Adipose tissue (tissue), 3 donors: ENCODE measurements around the gene NDUFA11. TPM values are rescaled to one million over a fixed set of nuclear protein-coding genes. Genes with fewer than 3 reads are reported as not detected.

Source experiments
- H3K27ac ChIP-seq: one replicate; pipeline ENCODE4 v1.5.1; 2013; ENCODE audit warnings: low read depth, low read length
- WGBS, 3 donors: extraction: QIAGEN DNeasy Blood & Tissue Kit; methylation state at CpG; one replicate each; pipeline ENCODE4 v1.1.7; 2013; 5-methylcytosine and 5-hydroxymethylcytosine counted together
- polyA plus RNA-seq, 3 donors: library from polyadenylated mRNA; stranded (reverse); fragments of 200-250 nt; gene quantifications; one replicate each; pipeline ENCODE4 v1.2.3, GENCODE V29; 2013
- donor health status: healthy with polysubstance abuse.
- donor health status: Bipolar disorder and iron deficiency.
- donor health status: healthy.

NDUFA11 gene
- 100 to 1,000 TPM; 231 to 455 (median 364) TPM for polyA plus RNA-seq

DNA sequence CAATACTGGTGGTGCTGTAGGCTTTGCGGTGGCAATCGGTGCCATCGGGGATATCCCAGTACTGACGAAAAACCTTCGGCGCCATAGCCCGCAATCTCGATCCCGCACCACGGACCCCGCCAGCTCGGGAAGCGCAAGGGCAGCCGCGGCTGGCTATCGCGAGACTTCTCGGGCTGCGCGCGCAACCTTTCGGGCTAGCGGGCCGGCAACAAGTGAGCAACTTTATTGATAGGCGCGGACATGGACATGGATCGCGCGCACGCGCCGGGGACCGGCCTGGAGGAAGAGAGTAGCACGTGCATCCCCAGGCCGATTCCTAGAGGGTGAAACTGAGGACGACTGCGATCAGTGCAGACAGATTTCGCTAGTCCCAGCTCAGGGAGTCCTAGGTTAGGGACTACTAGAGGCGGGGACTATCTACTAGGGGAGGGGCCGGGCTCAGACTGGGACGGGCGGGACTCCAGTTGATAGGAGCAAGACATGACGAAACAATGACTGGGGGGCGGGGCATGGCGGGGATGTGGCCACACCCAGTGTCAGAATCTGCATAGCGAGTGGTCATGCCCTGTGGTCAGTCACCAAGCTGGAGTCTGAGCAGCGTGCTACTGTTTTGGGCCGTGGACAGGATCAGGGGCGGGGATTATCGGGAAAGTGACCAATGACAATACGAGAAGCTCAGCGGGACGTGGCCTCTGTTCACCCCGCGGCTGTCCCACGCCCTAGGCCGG, at the start of gene NDUFA11:
TSS of gene NDUFA11 (minus strand) at position 167 of the 728 bp plus-strand sequence. CDS start at position 85, 82 bp downstream.
- peak within 1 kb of the TSS; percentile 39 for H3K27ac ChIP-seq
- WGBS, 3 donors: 0 to 1% (median 1%) methylated on average over 57 of the region's 57 CpGs

DNA sequence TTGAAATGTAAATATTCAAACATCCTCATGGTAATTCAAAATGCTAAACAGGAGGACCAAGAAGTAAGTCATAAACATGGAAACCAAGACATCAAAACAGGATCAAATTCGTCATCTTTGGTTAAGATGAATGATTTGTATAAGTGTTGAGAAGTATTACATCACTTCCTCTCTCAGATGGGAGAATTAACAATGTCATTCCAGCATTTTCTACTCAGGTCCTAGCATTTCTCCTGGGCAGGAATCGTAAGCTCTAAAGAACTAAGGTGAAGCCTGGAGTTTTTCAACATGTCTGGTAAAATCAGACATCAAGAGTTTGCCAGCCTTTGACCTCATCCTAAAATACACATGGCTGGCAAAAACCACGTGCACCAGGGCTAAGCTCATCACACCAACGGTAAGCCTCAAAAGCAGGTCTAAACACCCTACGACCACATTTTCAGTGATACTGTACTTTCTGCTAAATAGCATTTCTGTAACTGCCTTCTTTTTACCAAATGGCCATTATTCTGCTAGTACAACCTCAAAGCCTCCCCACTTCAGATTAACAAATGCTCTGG, 49.5 kb upstream of the NDUFA11 start:
- 62 to 66% (median 64%) methylated on average over 5 of the region's 5 CpGs for WGBS, 3 donors
- no peak overlapping the region for H3K27ac ChIP-seq

DNA sequence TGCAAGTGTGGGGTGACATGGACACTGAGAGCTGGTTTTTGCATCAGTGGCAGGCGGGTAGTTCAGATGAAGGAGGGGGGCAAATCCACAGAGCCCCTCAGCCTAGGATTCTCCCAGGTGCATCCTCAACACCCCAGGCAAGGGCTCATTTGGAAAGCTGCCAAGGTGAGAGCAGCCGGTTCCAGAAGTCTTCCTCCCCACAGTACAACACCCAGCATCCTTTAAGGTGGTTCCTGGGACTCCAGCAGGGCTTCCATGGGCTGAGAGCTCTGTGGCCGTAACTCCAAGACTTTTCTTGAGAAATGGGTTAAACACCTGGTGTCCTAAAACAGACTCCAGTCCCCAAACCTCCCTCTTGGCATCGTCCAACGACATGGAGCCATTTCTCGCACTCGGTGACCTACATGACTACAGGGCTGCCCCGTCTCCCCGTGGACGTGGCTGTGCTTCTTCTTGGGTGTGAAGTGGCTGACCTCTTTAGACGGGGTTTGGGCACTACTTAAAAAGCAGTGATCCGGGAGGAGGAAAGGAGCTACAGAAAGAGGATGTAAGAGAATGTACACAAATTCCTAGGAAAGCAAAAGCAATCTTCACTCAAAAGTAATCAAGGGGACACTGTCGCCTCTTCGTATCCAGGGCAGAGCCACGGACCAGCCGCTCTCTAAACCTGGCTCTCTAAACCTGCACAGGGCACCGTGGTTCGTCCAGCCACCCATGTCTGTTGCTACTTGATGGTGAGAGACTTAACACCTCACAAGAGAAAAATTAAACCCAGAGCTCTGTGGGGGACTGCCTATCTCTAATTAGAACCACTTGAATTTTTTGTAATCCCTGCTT, 48.8 kb upstream of the NDUFA11 start:
- 70 to 76% (median 71%) methylated on average over 18 of the region's 18 CpGs for WGBS, 3 donors
- H3K27ac ChIP-seq: no peak overlapping the region

DNA sequence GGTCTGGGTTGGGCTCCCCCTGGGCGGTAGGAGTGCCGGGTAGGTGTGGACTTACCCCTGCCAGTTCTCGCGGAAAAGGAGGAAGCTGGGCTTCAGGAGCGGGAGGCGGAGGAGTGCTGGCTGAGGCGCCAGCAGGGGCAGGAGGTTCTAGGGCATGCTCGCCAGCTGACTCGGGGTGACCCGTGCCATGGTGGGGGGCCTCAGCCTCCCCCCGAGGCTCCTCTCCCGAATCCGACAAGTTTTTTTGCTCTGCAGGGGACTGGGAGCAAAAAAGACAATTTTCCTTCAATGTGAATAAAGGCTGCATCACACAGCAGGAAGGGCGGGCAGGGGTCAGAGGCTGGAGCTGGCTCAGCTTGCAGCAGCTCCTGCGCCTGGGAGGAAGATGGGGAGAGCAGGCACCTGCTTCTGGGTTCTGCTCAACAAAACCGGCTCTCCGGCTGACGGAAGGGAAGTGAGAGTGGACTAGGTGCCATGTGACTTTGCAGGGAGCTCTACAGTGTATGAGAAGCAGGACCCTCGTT, 47.8 kb upstream of the NDUFA11 start:
- H3K27ac ChIP-seq: no peak overlapping the region
- 33 to 55% (median 38%) methylated on average over 19 of the region's 19 CpGs for WGBS, 3 donors

DNA sequence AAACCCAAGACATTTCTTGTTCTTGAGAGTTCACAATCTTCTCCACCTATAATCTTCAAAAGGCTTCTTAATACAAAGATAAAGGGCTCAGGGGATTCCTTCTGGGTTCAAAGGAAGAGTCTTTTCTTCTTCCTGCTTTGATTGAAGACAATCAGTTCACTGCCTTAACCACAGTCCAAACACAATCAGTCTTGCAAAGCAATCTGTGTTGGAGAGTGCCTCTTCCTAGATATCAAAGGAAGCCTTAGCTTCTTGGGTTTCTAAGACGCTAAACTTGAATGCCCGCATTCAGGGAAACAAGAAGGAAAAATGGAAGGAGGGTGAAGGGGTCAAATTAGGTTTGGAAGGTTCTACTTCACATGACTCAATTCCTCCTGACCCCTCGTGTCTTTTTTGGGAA, 47.2 kb upstream of the NDUFA11 start:
- H3K27ac ChIP-seq: no peak overlapping the region
- WGBS, 3 donors: 64 to 85% (median 69%) methylated on average over 3 of the region's 3 CpGs

DNA sequence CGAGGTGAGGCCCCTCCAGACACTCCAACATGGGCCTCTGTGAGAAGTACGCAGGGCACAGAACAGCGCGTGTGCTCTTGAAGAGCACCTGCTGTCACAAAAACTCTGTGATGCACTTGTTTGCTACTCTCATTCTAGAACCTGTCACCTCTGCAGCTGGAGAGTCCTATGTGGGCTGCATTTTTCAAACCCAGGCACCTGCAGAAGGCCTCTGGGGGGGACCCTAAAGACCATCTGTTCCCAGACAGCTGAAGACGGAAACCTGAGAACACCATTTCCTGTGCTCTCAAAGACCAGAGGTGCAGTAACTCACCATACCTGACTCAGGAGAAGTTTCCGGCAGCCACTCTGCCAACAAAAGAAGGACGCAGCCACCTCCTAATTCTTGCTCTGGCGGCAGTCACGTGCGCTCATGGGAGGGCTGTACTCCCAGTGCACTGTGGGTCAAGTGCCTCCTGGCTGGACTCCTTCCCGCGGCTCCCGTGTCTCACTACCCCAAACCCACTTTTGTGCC, 46.3 kb upstream of the NDUFA11 start:
- H3K27ac ChIP-seq: no peak overlapping the region
- WGBS, 3 donors: 85 to 87% (median 85%) methylated on average over 13 of the region's 13 CpGs

DNA sequence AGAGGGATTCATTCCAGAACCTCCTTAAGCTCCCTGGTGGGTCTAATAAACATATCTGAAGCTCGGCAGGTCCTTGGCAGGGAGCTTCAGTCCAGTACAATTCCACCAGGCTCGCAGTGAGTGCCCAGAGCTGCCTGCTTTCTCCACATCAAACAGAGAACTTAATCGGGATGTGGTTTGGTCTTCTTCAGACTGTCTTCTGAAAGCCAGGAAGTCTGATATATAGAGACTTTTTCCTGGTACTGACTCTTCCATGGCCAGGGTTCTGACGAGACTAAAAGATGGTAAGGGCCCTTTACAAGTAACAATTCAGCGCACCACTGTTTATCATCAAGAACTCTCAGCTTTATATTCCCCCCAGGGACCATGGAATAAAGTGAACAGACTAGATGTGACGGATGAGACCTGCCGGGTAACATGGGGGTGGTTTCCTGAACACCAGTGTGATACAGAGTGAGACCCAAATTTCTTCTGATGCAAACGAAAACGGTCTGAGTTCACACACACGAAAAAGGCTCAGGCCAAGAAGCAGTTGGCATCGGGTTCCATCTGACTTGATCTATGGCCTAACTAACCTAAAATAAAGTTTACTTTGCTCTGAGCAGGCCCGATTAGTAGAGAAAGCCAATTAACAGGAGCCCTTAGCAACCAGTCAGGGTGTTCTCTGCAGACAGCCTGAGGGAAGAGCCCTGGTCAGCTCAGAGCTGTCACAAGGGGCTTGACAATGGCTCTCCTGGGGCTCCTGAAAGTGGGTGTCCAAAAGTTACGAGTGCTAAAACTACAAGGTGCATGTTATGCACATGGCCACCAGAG, 45.4 kb upstream of the NDUFA11 start:
- H3K27ac ChIP-seq: no peak overlapping the region
- 54 to 67% (median 60%) methylated on average over 13 of the region's 13 CpGs for WGBS, 3 donors

DNA sequence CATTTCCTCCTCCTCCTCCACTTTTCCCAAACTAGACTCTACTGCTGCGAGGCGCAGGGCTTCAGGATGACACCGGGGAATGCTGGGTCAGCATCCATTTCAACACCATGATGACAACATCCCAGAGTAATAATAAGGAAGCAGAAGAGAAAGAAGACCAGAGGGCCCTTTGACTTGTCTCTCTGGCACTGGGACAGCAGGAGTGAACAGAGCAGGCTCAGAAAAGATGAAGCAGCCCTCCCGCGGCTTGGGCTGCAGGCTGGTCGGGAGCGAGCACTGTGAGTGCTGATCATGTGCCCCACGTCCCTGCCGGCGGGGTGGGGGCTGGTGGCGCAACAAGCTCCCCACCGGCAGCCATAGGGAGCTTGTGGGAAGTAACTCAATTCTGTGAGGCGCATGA, 43.8 kb upstream of the NDUFA11 start:
- whole genome bisulfite sequencing, 3 donors: 20 to 63% (median 29%) methylated on average over 13 of the region's 13 CpGs
- no peak overlapping the region for H3K27ac ChIP-seq

DNA sequence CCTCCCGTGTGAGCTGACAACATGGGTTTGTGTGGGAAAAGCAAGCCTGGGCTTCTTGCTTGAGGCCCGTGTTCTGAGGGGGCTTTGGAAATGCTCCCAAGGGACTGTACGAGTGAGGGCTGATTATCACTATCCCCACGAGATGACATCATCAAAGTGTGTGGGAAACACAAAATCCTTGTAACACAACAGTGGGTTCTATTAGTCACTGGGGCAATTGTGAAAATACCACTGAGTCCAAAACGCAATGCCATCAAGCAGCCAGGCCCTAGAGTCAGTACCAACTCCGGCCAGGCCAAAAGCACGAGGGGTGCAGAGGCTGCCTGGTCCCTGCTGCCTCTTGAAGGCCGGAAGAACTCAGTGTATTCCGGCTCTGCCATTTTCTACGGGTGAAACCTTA, 40.0 kb upstream of the NDUFA11 start:
- 65 to 83% (median 74%) methylated on average over 10 of the region's 10 CpGs for WGBS, 3 donors
- no peak overlapping the region for H3K27ac ChIP-seq

DNA sequence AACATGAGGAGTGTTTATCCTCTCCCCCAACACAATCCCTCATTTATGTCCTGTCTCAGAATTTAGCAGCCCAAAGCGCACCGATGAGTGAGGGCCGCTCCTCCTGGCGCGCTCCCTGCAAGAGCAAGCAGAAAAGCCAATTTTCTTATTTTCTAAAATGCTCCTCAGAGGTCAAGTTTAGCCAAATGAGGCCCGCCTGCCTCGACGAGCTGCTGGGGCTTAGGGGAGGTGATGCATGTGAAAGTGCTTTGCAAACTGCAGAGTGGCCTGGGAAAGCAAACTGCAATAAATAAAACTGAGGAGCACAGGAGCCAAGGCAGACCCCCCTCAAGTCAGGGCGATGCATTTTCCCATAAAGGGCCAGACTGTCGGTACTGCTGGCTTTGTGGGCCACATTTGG, 39.5 kb upstream of the NDUFA11 start:
- 66 to 75% (median 70%) methylated on average over 10 of the region's 10 CpGs for WGBS, 3 donors
- no peak overlapping the region for H3K27ac ChIP-seq

DNA sequence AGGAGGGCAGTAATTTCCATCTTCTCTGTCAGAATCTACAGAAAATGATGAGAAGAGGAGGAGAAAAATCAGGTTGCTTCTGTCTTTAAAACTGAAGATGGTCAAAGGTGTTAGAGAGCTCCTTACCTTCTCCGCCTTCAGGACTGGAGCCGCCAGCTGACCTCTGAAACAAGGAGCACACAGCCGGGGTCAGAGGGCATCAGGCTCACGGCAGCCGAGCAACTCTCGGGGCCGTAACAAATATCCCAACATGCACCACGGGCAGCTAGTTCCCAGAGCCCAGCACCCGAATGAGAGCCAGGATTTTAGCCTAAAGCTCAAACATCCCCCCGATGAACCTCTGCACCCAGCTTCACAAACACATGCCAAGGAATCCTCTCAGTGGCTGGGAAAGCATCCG, 38.1 kb upstream of the NDUFA11 start:
- no peak overlapping the region for H3K27ac ChIP-seq
- 86 to 87% (median 86%) methylated on average over 11 of the region's 11 CpGs for WGBS, 3 donors

DNA sequence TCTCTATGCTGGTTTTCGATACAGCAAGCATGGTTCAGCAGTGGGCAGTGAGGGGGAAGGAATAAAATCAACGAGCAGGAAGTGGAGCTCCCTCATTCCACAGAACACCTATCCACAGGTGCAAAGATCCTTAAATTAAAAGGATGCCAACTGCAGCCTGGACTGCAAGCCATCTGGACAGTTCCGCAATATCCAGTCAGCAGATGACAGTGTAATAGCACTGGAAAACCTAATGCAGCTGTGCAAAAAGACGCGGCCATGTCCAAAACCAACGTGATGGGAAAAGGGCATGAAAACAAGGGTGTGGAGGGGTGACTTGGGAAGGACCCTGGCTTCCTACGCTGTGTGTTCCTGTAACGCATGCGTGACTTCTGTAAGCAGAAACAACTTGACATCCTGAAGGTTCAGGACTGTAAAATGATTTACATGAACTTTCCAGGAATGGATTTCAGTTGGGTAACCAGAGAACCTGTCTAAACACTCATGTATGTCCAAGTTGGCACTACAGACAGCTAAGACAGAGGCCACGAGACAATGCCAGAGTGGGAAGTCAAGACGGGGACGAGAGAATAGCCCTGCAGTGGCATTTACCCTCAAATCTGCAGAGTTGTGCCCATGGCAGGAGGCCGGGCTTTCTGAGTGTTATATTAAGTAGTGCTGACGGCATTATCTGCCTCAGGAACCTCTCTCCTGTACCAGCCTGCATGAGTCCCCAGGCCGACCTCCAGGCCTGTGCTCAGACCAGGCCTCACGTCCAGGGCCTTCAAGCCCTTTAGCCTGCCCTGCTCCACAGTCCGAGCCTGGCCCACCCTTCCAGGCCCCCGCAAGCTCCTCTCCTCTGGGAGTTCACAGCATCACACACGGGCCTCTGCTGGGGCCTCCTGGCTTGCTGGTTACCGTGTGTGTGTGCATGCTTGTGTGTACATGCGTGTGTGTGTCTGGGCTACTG, 36.9 kb upstream of the NDUFA11 start:
- no peak overlapping the region for H3K27ac ChIP-seq
- 86 to 93% (median 91%) methylated on average over 21 of the region's 21 CpGs for WGBS, 3 donors

DNA sequence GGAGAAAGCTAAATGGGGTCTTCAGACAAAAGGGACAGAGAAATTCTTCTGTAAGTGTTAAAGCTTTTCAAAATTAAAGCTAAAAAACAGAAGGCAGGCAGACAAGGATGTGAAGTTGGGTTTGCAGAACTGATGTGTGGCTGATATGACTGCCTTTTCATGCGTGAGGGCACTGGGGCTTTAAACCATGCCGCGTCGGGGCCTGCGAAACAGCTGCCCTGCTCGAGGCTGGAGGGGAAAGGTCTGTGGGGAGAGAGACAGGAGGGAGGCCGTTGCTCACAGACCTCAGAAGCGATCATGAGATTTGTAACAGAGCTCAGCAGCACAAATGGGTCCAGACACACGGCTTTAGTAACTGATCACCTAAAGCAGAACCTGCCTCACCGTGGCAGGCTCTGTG, 34.0 kb upstream of the NDUFA11 start:
- no peak overlapping the region for H3K27ac ChIP-seq
- 79 to 82% (median 80%) methylated on average over 10 of the region's 10 CpGs for WGBS, 3 donors

DNA sequence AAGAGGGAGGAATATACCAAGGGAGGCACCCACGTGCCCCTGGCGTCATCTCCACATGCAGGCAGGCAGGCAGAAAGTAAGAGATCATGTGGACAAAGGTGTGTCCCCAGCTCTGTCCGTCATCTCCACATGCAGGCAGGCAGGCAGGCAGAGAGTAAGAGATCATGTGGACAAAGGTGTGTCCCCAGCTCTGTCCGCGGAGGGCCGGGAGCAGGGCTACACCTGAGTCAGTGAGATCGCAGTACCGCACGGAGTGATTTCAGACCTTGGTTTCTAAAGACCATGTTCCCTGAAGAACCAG, 32.7 kb upstream of the NDUFA11 start:
- WGBS, 3 donors: 81 to 96% (median 93%) methylated on average over 9 of the region's 9 CpGs
- peak overlapping the region; percentile 18 for H3K27ac ChIP-seq

DNA sequence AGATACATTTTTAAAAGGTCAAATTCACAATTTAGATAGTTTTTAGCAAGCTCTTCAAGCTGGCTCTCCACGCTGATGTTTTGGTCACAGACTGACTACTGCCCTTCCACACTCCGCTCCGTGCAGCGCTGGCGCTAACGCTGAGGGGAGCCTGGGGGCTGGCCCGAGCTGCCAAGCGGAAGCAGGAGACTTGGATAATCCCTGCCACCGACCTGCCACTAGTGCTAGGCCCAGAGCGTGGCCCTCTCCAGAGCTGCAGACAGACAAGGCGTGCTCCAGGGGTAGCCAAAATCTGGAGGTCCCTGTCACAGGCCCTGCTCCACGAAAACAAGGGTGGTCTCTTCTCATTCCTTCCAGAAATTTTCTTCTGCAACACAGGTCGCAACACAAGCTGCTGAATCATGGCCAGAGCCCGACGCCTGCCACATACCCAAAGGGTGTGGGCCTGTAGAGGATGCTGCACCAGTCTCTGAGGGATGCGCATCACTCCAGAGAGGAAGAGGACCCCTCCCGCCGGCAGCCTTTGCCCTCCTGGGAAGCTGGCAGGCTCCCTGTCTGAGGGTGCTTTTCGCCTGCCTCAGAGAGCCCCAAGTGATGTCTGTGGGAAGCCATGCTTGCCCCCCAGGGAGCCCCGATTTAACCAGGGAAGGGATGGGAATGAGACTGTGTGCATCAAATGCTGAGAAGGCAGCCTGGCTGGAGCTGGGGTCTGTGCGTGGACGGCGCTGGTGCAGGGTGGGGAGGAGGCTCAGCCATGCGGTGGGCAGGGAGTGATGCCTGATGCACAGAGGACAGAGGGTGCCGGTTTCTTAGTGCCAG, 32.1 kb upstream of the NDUFA11 start:
- H3K27ac ChIP-seq: peak overlapping the region; percentile 18
- 65 to 80% (median 66%) methylated on average over 25 of the region's 25 CpGs for WGBS, 3 donors

DNA sequence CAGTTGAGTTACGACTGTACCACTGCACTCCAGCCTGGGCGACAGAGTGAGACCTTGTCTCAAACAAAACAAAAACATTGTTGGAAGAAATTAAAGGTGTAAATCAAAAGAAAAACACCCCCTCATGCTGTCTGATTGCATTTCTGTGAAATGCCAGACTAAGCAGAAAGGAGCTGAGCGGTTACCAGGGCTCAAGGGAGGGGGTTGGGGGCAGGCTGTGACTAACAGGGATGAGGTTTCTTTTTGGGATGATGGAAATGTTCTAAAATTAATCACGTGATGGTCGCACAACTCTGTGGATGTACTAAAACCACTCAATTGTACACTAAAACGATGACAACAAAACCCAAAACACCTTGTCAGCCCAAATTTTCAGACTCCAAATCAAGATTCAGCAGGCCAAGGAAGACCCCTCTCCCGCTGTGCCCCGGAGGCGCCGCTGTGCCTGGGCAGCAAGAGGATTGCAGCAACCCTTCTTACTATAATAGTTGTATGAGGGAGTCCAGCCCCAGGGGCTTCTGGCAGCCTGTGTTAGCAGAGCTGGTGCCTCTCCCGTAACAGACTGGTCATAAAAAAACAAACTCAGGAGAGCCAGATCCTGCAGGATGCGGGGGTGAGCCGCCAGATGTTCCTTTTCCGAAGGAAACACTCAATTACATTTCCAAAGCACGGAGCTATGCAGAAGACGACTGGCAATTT, 31.3 kb upstream of the NDUFA11 start:
- WGBS, 3 donors: 56 to 73% (median 60%) methylated on average over 16 of the region's 16 CpGs
- no peak overlapping the region for H3K27ac ChIP-seq
